Activated naive CD4-positive, alpha-beta T cell treated with anti-CD3 and anti-CD28 coated beads, Interleukin-2, amount 50 U/mL, for 72 hours (primary cell): ENCODE data around the gene SNRPA. TPM values are rescaled to one million over a fixed set of nuclear protein-coding genes. Genes with fewer than 3 reads are reported as not detected.
"Not testable (repeated sequence)": the region's sequence is repeated elsewhere in the genome, so short reads cannot be mapped to it uniquely, and the experiment has no call there.

Source experiments
- ATAC-seq, 2 donors: fragments of 150-1000 bp; cut with Tn5 transposase; 2 replicates each; pipeline ENCODE4 v1.10.0; 2021; ENCODE audit warnings: mild to moderate bottlenecking in 2 of 2, moderate library complexity in 2 of 2
- DNase-seq, 2 donors: peaks; one replicate each; pipeline ENCODE4 v3.0.0; 2021 to 2022; ENCODE audit warnings: low spot score in 2 of 2
- H3K27ac Mint-ChIP-seq, 2 donors: one replicate each; pipeline ENCODE4 v1.8.0; 2022; ENCODE audit warnings: mild to moderate bottlenecking in 2 of 2, mixed read lengths in 2 of 2
- H3K36me3 Mint-ChIP-seq, 2 donors: one replicate each; pipeline ENCODE4 v1.8.0; 2022; ENCODE audit warnings: mixed read lengths in 2 of 2
- H3K9me3 Mint-ChIP-seq, 2 donors: one replicate each; pipeline ENCODE4 v1.8.0; 2022; ENCODE audit warnings: mixed read lengths in 2 of 2
- total RNA-seq, 2 donors: library from RNA; stranded (reverse); gene quantifications; one replicate each; pipeline ENCODE4 v1.2.3, GENCODE V29; 2022

Gene SNRPA
- total RNA-seq, 2 donors from 2014 or later: 197 to 227 TPM

DNA sequence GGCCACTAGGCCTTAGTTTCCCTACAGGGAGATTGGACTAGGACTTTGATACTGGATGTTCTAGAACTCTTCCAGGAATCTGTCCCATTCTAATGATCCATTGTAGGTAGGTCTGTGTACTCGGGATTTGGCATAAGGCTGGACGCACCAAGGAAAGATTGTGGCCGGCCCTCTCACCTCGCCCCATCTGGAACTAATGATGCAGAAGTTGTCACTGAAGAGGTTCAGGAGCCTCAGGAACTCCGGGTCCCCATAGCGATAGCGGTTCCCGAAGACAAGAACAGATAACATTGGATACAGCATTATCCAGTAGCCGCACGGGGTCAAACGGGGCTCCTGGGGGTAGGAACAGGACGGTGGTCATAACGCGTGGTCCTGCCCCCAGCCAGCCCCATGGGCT, 59.2 kb downstream of the SNRPA start:
- Mint-ChIP-seq H3K9me3 (no peaks in the 10 kb centered on the region), H3K27ac (peak overlapping the region in 1 of 2 donors; percentile 85), H3K36me3 (peaks cover 0 to 5% of the 10 kb centered on the region in 2 donors)
- DNase-seq (no peak), ATAC-seq (no peak)

DNA sequence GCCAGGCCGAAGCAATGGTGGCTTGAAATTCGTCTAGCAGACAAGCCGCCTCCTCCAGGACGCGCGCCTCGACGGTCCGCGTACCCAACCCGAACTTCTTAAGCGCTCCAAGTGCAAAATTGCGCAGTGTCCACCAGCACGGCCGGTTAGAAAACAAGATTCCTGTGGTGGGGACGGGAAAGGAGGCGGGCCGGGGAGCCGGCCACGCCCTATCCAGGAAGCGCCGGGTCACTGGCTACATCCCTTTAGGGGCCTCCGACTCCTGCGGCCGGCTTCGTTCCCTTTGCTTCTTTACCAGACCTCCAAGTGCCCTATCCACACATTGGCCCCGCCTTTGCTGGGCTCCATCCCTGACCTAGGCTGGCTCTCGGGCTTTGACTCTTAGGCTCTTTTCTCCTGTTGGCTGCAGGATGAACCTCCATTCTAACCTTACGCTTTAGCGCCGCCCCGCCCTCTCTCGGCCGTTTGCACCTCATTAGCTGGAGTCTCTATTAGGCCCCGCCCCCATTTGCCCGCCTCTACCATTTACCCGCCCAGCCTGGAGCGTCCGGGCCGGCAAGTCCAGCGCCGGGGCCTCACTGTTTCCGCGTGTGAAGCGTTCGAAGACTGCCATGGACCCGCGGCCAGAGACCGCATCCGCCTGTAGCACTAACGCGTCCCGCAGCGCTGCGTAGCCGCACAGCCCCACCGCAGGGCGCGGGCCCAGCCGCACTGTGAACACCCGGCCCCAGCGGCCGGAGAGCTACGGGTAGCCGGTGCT, 59.8 kb downstream of the SNRPA start:
- peak overlapping the region; percentile 85 to 94 for H3K27ac Mint-ChIP-seq
- DNase-seq (peak; percentile 61 to 88), ATAC-seq (peak; percentile 83 to 85)
- not testable (repeated sequence) for H3K36me3 Mint-ChIP-seq, H3K9me3 Mint-ChIP-seq

DNA sequence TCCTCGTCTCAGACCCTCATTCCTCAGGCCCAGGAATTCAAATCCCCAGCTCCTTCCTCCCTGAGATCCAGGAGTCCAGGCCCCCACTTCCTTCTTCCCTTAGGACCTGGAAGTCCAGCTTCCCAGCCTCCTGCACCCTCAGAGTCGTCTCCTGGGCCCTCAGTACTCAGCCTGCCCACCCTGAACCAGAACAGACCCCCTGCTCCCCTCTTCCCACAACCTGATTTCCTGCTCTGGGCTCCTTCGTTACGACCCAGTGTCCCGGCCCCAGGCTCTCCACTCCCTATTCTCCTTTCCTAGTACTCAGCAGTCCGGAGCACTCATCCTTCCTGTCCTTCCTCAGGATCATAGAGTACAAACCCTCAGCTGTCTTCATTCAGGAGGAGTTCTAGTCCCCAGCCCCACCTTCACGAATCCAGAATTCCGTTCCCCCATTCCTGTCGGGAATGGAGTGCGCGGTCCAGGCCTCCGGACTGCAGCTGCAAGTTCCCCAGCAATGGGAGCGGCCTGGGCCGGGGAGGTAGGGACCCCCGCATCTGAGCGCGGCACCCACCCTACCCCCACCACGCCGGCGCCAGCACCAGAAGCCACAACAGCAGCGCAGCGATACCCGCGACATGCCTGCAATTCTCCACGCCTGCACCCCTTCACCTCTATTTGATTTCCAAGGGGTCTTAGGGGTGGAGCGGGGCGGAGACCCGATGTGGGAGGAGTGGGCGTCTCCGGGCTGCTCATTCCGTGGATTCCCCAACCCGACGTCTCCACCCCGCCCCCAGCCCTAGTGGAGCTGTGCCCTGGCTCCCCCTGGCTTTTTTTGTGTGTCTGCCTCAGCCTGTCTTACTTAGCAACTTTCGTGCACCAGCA, 60.7 kb downstream of the SNRPA start:
- H3K36me3 Mint-ChIP-seq: peaks cover 0 to 3% of the 10 kb centered on the region in 2 donors
- H3K9me3 Mint-ChIP-seq: no peaks in the 10 kb centered on the region
- H3K27ac Mint-ChIP-seq: peak overlapping the region; percentile 81 to 85
- DNase-seq (peak in 1 of 2 donors; percentile 23), ATAC-seq (no peak)

DNA sequence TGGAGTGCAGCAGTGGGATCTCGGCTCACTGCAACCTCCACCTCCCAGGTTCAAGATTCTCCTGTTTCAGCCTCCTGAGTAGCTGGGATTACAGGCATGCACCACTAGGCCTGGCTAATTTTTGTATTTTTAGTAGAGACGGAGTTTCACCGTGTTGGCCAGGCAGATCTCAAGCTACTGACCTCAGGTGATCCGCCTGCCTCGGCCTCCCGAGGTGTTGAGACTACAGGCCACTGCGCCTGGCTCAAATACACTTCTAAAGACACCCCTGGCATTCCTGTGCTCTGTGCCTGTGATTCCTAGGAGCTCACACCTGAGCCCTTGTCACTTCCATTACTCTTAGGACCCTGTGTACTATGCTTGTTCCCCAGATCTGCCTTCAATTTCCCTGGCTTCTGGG, 61.6 kb downstream of the SNRPA start:
- ATAC-seq, H3K36me3 Mint-ChIP-seq, H3K9me3 Mint-ChIP-seq, DNase-seq: not testable (repeated sequence)
- peak overlapping the region in 1 of 2 donors; percentile 85 for H3K27ac Mint-ChIP-seq

DNA sequence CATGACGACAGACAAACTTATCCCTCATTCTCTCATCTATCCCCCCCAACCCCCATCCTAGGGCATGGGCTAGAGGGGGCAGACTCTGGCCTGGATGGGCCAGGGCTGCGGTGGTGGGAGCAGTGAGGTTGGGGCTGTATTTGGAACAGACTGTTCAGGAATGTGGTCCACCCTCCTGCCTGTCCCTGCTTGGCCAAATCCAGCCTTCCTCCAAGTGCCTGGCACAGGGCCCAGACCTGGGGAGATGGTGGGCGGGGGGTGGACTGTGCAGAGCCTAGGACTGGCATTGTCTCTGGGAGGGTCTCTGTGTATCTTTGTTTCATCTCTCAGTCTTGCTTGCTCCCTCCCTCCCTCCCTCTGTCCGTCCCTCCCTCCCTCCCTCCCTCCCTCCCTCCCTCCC, 62.2 kb downstream of the SNRPA start:
- Mint-ChIP-seq H3K27ac (peak overlapping the region in 1 of 2 donors; percentile 85), H3K9me3 (no peaks in the 10 kb centered on the region), H3K36me3 (no peaks in the 10 kb centered on the region)
- DNase-seq: no peak
- no peak for ATAC-seq

Other genes with a start within 250 kb of the SNRPA start
- 100 to 1,000 TPM; 108 to 173 TPM for gene SHKBP1, start 174.3 kb upstream of the SNRPA start, total RNA-seq
- gene LTBP4, start 149.8 kb upstream of the SNRPA start, total RNA-seq: 100 to 1,000 TPM; 178 to 245 TPM
- gene NUMBL, start 60.6 kb upstream of the SNRPA start, total RNA-seq: 10 to 100 TPM; 18.0 to 20.2 TPM
- gene COQ8B, start 34.3 kb upstream of the SNRPA start, total RNA-seq: 10 to 100 TPM; 25.5 to 39.8 TPM
- 1 to 10 TPM; 8.3 to 9.4 TPM for gene ITPKC, start 34.1 kb upstream of the SNRPA start, total RNA-seq
- 10 to 100 TPM; 21.4 to 23.2 TPM for gene ACTMAP, start 726 bp upstream of the SNRPA start, total RNA-seq
- not detected for gene MIA, start 24.3 kb downstream of the SNRPA start, total RNA-seq
- 10 to 100 TPM; 42.8 to 60.6 TPM for gene RAB4B, start 27.0 kb downstream of the SNRPA start, total RNA-seq
- 10 to 100 TPM; 88.3 to 96.7 TPM for gene EGLN2, start 48.0 kb downstream of the SNRPA start, total RNA-seq
- under 1 TPM in 1 of 2 donors, not detected in 1; 0.23 TPM for gene CYP2A6, start 99.2 kb downstream of the SNRPA start, total RNA-seq
- not detected for gene CYP2A7, start 131.0 kb downstream of the SNRPA start, total RNA-seq
- not detected for gene CYP2B6, start 240.1 kb downstream of the SNRPA start, total RNA-seq